HG03103 (cell line): ENCODE measurements around the gene EPHA3.
"Not testable (repeated sequence)": the region's sequence is repeated elsewhere in the genome, so short reads cannot be mapped to it uniquely, and the experiment has no call there.

Source experiments
- ATAC-seq: cut with Tn5 transposase; IDR thresholded peaks from one replicate; pipeline ENCODE4 v1.9.1; 2021; ENCODE audit warnings: low read depth; ENCODE audit not compliant: unreplicated experiment

Gene EPHA3

DNA sequence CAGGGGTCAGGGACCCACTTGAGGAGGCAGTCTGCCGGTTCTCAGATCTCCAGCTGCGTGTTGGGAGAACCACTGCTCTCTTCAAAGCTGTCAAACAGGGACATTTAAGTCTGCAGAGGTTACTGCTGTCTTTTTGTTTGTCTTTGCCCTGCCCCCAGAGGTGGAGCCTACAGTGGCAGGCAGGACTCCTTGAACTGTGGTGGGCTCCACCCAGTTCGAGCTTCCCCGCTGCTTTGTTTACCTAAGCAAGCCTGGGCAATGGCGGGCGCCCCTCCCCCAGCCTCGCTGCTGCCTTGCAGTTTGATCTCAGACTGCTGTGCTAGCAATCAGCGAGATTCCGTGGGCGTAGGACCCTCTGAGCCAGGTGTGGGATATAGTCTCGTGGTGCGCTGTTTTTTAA is 243.5 kb downstream of the EPHA3 start:
- ATAC-seq, result not testable (repeated sequence)

DNA sequence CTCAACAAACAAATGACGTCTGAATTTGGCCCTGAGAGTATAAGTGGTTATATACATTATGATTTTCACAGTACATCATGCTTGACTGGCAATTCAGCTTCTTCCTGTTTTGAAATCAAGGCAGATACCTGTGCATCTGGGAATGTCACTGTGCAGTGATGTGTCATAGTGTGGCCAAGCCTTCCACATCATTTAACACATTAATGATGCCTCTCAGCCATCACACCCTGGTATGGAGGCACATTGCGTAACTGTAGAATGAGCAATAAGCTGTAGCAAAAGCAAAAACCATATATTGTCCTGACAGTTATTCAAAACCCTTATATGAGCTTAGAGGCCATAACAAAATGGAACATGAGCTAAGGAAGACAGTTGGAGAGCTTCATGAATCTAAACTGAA is 246.0 kb downstream of the EPHA3 start:
- ATAC-seq, result no peak

GRCh38 chr3:89358281-89358680 is 250.9 kb downstream of the EPHA3 start:
- ATAC-seq, result no peak

- no peak for ATAC-seq
Observed at GRCh38 chr3:89360156-89360555, 252.7 kb downstream of the EPHA3 start.

DNA sequence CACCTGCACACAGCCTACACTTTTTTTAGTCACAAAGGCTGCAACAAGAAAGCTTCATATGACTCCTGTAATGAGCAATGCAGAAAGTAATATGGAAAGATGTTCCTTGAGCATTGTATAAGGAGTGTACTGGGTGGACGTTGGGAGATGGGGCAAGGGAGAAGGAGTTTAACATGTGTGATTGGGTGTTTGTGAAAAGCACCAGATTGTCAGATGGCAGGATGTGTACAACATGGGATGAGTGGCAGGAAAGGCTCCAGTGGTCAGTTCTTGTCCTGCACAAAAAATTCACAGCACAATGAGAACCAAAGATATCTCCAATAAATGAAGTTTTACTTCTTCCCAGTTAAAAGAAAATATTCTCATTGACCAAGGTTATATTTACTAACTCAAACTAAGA is 255.1 kb downstream of the EPHA3 start:
- ATAC-seq, result no peak

GRCh38 chr3:89363171-89363570 is 255.8 kb downstream of the EPHA3 start:
- no peak for ATAC-seq

DNA sequence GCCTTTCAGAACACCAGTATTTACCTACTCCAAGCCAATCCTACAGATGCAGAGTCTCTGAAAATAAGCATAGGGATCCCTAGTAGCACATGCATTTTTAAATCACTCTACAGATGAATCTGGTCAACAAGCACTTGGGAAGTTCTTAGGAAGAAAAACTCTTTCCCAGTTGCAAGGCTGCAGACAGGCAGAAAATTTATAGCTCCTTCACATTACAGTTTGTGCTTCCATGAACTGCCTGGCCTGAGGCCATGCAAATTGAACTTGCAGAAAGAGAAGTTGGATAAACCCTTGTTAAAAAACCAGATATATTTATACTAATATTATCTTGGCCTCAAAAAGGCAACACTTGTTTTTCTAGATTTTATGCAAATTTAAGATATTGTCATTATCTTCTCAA is 256.9 kb downstream of the EPHA3 start:
- ATAC-seq, result no peak

DNA sequence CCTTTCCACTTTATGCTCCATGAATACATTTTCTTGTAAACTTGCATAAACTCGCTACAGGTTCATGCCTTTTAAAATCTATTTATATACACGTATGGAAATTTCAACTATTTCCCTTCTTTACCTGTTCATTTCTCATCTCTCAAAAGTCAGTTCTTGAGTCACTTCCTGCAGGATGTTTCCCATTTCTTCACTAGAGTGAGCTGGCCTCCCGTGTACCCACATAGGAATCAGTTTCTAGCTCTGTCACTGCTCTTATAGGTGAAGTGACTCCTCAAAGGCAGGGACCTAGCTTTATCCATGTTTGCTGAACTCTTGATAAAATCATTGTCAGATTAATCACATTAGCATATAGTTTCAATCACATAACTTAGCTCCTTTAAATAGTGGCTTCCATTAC is 259.7 kb downstream of the EPHA3 start:
- ATAC-seq, result no peak

DNA sequence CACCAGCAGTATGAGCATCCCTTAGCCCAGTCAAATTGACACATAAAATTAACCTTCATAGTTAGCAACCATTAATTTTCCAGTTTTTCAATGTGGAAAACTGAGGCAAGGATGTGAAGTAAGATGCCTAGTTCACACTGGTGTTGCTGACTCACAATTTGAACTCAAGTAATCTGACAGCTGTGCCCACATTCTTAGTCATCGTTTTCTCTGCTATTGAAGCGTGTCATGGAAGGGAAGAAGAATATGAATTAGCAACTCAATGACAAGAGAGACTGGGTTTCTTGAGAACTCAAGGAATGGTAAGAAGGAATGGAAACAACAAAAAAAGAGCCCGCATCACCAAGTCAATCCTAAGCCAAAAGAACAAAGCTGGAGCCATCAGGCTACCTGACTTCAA is 261.4 kb downstream of the EPHA3 start:
- no peak for ATAC-seq

- ATAC-seq, result no peak
Observed at GRCh38 chr3:89372456-89372855, 265.0 kb downstream of the EPHA3 start.

- ATAC-seq, result no peak
Observed at GRCh38 chr3:89373434-89373833, 266.0 kb downstream of the EPHA3 start.

- ATAC-seq, result no peak
Observed at GRCh38 chr3:89375451-89375850, 268.0 kb downstream of the EPHA3 start.

DNA sequence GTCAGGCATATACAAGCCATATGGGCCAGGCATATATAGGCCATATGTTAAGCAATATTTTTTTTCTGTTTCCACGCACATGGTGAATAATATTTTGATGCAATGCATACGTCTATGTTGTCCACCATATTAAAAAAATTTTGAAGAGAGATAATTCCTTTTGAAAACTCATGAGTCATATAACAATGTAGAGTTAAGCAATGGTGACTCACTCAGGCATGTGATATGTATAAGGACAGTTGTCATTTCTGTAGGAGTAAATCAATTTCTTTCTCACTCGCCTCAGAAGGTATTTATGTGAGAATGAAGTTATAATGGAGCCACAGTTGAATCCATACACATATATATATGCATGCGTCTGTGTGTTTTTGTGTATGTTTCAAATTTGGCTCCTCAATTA is 272.6 kb downstream of the EPHA3 start:
- ATAC-seq, result no peak

- no peak for ATAC-seq
Observed at GRCh38 chr3:89392991-89393390, 285.6 kb downstream of the EPHA3 start.

DNA sequence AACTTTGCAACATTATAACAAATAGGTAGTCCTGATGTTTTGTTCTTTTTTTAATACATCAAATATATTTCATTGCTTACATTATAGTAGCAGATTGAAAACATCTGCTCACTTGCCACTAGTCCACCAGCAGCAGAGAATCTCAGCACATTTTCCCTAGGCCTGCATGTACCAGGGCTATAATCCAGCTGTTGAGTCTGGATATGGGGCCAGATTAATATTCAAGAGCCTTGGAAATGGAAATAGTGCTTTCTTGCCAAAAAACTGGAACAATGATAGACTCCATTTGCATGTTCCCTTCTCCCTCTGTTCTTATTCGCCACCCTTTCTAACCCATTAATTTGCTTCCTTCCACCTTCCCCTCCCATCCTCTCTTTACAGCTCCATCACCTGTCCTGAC is 288.0 kb downstream of the EPHA3 start:
- ATAC-seq, result no peak

DNA sequence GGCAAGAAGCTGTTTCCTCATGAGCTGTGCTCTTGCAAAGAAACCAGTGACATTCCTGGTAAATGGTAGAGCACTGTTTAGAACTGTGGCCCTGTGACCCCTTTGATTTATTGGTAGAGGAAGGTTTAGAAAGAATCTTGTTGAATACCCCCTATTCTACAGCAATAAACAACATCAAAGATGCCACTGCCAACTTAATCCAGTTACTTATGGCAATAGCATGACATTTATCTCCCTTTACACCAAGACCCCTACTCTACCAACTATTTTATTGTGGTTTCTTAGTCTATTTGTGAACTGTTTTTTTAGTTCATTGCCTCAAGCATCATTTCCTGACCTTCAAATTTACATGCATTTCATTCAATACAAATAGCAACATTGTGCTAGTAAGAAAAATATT is 288.6 kb downstream of the EPHA3 start:
- ATAC-seq, result no peak

DNA sequence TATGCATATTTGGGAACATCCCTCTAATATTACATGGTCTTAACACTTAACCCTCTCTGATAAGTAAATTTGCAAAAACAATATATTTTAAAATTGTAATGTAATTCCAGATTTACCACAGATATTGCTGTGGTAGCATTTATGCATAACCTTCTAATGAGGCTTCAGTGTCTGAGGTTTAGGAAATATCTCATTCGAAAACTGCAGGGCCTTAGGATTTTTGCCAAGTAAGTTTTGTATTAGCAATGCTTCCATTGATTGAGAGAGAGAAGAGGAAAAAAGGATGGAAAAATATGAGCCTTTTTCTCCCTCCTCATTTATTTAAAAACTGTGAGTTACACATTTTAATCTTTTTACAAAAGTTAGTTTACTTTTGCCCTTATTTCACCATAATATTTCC is 294.6 kb downstream of the EPHA3 start:
- ATAC-seq, result no peak

- no peak for ATAC-seq
Observed at GRCh38 chr3:89405176-89405575, 297.8 kb downstream of the EPHA3 start.

DNA sequence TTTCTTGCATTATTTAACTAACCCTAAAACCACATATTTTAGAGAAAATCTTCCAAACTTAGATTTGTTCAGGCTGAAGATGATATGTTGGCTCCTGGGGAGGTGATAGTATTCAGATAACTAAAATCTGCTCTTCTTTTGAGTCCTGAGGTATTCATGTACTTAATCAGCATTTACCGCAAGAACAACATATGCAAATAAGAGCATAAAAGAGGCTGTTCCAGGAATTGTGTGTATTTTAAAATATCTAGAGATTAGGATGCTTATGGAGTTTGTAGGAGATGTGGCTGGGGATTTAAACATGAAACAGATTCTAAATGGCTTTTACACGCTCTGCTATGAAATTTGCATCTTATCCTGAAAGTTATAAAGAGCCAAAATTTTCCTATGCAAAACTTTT is 298.2 kb downstream of the EPHA3 start:
- no peak for ATAC-seq

DNA sequence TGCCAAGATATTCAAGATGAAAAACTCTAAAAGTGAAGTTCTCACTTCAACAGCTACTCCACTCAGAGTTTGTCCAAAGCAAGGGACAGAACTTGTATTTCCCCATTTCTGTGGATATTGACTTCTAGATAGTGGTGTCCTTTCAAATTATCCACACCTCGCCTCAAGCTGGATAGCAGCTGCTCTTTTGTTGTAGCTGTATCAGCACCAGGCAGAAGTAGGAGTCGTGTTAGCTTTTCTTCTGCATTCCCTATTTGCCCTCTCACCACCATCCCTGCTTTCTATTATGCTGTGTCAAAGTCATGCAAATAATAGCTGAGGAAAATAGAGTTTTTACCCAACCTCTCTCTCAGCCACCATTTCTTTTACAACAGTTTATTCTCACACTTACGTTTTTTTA is 303.8 kb downstream of the EPHA3 start:
- no peak for ATAC-seq

DNA sequence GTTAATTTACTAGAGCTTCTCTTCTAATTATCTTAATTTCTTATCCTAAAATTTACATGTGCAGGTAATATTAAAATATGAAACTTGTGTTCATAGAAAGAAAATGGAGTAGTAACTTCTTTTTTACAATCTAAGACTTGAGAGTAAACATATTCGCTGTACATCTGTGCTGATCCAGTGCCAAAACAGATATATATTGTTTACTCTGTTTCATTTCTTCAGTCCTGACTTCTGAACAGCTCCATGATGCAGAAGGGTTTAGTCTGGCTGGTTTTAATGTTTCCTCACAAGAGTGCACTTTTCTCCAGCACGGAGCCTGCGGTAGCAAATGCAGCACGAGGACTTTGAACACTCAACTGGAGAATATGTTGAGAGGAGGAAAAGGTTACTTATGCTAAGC is 306.8 kb downstream of the EPHA3 start:
- no peak for ATAC-seq

- no peak for ATAC-seq
Observed at GRCh38 chr3:89419647-89420241, 312.3 kb downstream of the EPHA3 start.

DNA sequence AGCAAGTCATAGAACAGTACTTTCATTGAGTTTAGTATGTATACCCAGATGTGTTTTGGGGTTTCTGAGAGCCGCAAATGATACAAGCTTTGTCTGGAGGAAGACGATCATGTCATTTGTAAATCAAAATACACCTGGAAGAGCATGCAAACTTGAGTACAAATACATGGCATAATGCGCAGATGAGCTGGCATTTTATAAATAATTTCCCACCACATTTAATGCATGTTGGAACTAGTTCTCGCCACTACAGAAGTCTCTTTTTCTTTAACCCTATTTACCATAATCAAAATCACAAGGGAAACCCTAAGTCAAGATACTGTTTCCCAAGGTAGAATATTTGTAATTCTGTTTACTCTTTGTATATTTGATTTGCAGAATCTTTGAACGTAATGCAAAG is 318.6 kb downstream of the EPHA3 start:
- no peak for ATAC-seq
